Subcutaneous adipose tissue (tissue), 4 donors: ENCODE data around the gene CDC42EP5. TPM values are rescaled to one million over a fixed set of nuclear protein-coding genes. Genes with fewer than 3 reads are reported as not detected.

Experiments used
- CTCF ChIP-seq: fragments of 450-650 bp; IDR thresholded peaks from one replicate; pipeline ENCODE4 v1.5.1; 2016; ENCODE audit warnings: low read depth, mild to moderate bottlenecking, control low read depth, antibody characterized with exemption, moderate library complexity
- total RNA-seq, 4 donors: library from RNA; depleted of rRNA; stranded (reverse); fragments of >200 nt; gene quantifications; one replicate each; pipeline ENCODE4 v1.1.0, GENCODE V29; 2016

CDC42EP5 gene
- total RNA-seq = 10 to 100 TPM in 2 of 4 donors, 1 to 10 TPM in 1, under 1 TPM in 1; 0.98 to 11.6 (median 9.8) TPM

GRCh38 chr19:54473071-54473891 lies at the start of gene CDC42EP5:
Gene CDC42EP5, minus strand, starts transcription at chr19:54473296. Its CDS starts 7,749 bp downstream, at chr19:54465547.
- no peak for TF ChIP-seq CTCF

- no peak for TF ChIP-seq CTCF
These were observed 48.9 kb upstream of the CDC42EP5 start for GRCh38 chr19:54521860-54522513.

GRCh38 chr19:54521022-54521859 lies 48.1 kb upstream of the CDC42EP5 start:
- TF ChIP-seq CTCF = no peak

DNA sequence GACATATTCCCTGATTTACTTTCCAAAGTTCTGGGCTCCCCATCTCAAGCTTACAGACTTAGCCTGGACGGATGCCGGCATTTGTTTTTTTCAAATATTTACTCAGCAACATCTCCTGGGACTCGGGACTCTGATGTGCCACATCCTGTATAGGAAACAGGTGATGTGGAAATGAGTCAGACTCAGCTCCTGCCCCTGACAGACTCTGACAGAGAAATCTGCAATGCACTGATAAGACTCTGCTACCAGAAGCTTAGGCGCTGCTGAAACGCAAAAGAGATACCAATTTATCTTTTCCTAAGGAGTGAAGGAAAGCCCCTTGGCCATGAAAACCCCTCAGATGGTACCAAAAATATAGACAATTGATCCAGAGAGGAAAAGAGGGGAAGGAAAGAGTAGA lies 45.7 kb upstream of the CDC42EP5 start:
- no peak for TF ChIP-seq CTCF

DNA sequence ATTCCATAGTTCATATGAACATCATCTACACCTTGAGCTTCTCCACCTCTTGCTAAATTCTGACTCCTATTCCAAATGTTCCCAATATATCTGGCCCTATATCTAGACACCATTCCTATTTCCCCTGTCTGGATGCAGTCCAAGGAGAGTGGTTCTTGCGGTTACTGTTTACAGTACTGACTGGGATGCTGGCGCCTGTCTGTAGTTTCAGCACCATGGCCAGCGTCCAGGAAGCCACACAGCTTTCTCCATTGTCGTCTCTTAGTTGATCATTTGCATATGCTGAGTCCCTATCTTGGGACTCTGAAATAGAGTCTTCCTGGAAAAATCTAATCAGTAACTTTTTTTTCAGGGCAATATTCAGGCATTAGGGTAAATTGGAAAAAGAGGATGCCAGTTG lies 44.4 kb upstream of the CDC42EP5 start:
- no peak for TF ChIP-seq CTCF

DNA sequence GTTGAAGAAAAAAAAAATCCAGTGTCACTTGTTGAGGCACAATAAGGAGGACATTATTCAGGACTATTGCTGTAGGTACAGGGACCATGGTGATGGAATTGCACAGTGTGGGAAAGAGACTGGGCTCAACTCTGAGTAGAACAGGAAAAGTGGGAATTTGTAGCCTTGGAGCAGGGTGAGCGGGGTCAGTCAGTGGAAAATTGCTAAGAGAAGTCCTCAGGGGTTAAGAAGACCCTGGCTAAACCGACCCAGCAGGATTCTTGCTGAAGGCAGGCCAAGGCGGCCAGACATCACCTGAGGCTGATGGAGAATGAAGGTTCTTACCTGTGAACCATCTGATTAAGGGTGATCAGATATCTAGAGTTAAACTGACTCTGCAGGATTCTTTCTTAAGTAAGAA lies 42.1 kb upstream of the CDC42EP5 start:
- no peak for TF ChIP-seq CTCF

DNA sequence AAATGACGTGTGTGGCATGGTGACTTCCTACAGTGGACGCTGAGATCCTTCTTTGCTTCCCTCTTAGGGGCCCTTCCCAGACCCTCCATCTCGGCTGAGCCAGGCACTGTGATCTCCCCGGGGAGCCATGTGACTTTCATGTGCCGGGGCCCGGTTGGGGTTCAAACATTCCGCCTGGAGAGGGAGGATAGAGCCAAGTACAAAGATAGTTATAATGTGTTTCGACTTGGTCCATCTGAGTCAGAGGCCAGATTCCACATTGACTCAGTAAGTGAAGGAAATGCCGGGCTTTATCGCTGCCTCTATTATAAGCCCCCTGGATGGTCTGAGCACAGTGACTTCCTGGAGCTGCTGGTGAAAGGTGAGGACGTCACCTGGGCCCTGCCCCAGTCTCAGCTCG lies 34.7 kb upstream of the CDC42EP5 start:
- TF ChIP-seq CTCF = no peak
